Stimulated activated CD8-positive, alpha-beta memory T cell treated with anti-CD3 and anti-CD28 coated beads, Interleukin-4, amount 100 ng/mL, for 48 hours (primary cell): ENCODE results near the gene VPS50.
"Not testable (repeated sequence)": the region's sequence is repeated elsewhere in the genome, so short reads cannot be mapped to it uniquely, and the experiment has no call there.

ENCODE experiments used
- DNase-seq: peaks from one replicate; pipeline ENCODE4 v3.0.0-alpha.2; 2020

The VPS50 gene

DNA sequence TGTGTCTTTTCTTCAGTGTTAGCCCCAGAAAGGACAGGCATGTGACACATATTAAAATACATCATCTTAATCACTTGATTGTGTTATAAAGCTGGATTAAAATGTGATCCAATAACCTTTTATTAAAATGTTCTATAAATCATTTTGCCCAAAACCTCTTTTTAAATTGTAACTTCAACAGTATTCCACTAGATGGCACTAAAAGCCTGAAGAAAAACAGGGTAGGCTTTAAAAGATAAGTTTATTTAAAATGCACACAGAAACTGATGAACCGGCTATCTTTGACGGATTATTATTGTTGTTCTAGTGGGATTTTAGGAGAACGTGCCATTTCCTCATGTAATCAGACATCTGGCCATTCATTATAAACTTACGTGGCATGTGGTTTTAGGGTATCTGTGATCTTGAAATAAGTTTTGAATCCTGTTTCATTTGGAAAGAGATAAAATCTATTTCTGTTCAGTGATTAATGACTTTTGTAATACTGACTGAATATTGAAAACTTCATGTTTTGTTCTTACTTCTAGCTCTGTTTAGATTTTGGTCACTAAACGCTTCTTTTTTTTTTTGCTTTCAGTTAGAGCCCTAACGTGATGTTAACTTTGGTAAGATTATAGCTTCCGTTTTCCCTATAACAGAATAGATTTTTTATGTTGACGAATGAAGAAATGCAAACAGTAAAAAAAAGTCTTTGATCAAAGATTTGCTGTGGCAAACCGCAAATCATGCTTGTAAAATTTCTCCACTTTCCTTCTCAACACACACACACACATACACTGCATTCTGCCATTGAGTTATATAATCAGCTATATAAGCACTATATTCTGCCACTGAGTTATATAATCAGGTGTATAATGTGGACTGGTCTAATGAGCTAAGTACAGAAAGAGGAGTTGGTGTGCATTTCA lies 13.6 kb downstream of the VPS50 start:
- no peak for DNase-seq

DNA sequence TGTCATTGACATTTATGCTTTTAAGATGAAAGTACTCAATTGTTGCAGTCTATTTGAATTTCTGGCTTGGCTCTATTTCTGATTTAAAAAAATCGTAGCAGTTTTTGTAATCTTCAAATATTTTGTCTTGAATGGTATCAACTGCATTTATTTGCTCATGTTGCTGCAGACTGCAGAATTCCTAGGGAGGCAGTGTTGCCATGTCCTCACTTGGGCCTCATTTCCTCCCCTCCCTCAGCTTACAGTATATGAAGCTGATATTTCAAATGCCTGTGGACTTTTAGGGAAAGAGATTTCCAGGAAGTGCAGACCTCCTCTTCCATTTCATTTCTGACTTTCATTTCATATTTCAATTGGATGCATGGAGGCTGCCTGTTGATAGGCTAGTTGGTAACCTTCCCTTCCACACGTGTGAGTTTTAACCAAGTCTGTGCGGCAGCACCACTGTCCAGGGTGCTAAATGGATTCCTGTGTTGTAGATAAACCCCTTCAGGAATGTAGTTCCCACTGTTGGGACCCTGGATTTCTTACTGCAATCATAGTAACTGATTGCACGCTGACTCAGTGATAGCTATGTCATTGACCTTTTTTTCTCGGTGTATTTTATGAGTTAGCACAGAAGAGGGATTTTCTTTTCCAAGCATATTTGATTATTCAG lies 17.5 kb downstream of the VPS50 start:
- no peak for DNase-seq

DNA sequence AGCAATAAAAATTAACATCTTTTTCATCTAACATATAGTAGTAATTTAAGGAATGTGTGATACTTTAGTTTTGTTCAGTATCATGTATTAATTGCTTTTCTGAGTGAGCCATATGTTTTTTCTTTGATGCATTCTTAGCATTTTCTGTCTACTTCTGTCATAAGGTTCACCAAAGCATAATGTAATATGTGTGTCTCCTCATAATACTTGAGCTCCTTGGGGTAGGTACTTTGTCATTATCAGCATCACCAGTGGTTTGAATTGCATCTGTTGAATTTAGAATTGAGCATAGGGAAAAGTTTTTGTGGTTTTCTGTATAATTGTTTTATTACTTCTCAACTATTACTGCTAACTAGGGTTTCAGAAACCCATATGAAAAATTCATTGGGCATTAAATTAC lies 26.5 kb downstream of the VPS50 start:
- no peak for DNase-seq

DNA sequence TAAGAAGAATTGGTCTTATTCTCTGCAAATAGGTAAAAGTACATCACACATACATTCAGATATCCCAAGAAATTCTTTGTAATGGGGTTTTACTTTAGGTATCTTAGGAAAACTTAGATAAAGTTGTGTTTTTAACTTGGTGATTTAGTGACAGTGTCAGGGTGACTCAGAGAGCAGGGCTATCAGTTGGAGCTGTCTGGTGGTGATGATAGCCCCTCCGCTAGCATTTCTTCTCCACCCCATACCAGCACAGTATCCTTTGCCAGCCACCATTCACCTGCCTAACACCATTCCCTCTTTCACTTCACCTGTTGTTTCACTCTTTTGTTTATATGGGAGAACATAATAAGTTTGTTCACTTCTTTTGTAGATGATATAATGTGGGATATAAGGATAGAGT lies 30.4 kb downstream of the VPS50 start:
- no peak for DNase-seq

DNA sequence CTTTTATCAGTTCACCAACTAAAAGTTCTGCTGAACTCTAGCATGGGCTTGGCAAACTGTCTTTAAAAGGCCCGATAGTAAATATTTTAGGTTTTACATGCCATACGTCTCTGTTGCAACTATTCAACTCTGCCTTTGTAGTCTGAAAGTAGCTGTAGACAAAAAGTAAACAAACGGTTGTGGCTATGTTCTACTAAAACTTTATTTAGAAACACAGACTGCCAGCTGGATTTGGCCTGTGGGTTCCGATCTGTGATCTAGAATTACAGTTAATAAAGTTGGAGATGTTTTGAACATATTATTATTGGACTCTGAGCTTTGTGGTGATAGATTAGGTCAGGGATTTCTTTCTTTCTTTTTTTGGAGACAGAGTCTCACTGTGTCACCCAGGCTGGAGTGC lies 33.1 kb downstream of the VPS50 start:
- DNase-seq, result no peak

DNA sequence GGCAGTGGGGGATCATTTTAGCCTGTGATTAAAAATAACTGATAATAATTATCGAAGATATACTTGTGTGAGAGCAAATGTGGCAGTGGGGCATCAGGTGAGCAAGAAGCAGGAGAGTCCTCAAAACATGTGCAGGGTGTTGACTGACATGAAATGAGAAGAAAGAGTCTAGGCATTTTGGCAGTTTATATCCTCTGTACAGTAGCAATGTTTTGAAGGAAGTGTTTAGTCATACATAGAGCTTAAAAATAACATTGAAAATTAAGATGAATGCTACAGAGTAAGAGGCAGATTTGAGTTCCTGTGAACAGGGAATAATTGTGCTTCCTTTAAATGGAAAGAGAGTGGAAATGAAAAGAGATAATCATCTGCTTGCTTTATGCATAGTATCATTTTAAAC lies 47.4 kb downstream of the VPS50 start:
- DNase-seq, result no peak

DNA sequence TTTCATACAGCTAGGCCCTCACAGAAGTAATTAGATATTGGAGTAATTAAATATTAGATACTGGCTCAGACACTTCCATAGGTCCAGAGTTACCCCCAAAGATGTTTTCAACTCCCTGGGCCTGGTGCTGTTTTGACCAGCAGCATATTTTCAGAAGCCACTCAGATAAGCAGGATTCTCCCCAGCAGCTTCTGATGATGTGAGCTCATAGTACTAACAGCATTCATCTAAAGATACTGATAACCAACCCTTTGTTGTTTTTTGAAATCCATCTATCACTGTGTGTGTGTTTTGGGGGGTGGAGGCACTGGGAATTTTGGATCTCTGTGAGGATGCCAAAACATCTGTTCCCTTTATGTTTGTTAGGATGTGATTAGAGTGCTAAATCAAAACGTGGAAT lies 52.7 kb downstream of the VPS50 start:
- DNase-seq, result no peak

DNA sequence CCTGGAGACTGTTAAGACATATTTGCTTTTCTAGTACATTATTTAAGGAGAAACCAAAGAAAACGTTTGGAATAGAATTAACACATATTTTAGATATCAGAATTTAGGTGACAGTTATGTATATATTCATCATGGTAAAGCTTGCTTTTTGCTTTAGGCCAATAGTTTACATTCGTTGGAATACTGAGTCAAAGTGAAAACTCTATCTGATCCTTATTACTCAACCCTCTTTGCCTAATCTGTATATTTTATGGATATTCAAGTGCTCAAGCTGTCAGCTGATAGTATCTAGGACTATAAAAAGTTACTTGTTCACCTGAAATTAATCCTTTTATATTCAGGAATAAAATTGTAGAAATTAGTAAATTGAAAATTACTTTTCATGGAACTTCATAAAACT lies 61.1 kb downstream of the VPS50 start:
- no peak for DNase-seq

DNA sequence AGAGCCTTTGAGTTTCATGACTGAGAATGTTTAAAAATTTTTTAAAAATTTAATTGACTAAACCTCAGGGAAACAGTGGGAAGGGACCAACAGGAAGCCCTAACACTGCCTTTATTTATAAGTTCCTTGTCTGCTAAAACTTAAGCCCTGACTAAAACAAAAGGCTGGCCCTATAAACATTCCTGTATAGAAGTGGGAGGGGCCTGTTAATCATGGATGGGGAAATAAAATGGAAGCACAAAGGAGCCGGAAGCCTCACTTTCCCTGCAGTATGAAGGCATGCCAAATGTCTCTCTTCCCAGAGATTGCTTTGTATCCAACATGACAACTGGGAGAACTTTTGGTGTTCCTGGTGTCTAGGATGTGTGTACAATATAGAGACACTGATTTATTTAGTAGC lies 66.0 kb downstream of the VPS50 start:
- DNase-seq, result no peak

DNA sequence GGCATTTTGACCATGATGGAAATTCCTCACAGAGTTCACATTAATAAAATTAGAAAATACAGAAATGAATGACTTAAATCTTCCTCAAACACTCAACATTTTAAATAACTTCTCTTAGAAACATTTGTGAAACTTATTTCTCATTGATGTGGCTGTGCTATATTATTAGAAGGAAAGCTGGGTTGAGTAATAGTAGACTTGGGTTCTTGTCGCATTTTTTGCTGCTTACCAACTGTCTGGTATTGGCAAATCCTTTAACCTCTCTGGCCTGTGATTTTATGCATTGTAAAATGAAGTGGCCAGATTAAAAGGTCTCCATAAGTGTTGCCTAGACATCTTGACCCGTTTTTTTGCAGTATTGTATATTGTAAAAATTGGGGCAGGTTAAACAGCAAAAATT lies 66.5 kb downstream of the VPS50 start:
- DNase-seq, result no peak

DNA sequence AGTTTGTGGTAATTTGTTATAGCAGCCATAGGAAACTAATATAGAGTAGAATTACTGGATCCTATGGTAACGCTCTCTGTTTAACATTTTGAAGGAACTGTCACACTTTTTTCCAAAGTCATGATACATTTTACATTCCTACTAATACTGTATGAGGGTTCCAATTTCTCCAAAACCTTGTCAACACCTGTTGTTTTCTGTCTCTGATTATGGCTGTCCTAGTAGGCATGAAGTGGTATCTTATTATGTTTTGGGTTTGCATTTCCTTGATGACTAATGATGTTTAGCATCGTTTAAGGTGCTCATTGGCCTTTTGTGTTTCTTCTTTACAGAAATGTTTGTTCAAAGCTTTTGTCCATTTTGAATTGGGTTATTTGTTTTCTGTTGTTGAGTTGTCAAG lies 69.6 kb downstream of the VPS50 start:
- DNase-seq, result no peak

DNA sequence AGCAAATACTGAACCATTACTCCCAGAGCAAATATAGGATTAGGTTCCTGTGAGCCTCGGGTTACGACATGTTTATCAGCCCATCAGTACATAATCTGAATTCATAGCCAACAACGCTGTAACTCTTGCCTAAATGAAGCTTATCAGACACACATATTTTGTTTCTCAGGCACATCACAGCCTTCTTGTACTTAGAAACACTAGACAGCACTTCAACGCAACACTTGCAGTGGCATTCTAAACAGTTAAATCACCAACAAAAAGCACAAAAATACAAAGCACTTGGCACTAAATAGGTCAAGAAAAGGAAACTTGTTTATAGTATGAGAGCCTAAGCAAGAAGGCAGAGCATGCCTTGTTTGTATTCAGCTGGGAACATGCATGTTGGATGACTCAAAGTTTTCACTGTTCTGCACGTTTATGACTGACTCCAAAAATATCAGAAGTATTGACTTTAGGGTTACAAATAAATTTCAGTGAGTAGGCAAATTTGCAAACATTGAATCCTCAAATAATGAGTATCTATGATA lies 75.0 kb downstream of the VPS50 start:
- no peak for DNase-seq

DNA sequence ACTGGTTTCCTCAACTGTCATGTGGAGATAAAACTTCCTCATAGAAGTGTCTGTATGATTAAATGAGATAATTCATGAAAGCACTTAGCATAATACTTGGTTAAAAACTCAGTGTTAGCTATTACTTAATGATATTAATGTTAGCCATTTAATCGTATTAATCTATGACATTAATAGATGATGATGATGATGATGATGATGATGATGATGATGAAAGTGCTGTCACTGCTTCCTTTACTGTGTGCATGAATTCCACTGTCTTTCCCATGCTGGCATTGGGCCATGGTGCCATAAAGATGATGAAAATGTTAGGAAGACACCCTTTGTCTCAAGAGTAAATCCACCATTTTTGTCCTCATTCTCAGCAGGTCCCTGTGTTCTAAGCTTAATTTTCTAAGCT lies 75.8 kb downstream of the VPS50 start:
- DNase-seq, result no peak

DNA sequence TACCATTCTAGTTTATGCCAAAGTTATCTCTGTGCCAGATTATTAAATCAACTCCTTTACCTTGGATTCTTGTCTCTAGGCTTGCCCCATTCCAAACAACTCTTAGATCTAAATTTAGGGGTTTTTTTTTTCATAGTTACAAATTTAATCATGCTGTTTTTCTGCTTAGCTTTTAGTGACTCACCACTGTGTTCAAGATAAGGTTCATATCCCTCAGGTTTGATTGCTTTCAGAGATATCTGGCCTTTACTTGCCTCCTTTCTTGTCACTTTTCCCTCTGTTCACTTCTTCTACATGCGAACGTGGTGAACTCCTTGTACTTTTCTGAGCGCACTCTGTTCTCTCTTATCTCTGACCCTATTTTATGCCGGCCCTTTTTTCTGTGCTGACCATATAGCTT lies 78.2 kb downstream of the VPS50 start:
- DNase-seq, result no peak

DNA sequence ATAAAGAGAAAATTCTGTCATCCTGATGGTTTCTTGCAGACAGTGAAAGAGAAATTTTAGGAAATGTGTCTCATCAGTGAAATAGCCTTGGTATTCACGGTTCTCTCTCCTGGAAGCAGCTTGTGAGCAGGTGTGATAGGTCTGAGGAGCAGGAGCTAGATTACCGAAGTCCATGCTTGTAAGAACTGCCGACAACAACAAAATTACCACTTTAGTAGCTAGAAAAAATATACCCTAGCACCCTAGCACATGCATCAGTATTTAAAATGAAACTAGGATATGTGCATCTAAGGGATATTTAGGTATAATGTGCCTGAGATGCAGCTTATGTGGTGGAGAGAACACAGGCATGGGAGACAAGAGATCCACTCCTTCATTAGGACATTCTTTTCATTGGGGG lies 82.3 kb downstream of the VPS50 start:
- no peak for DNase-seq

DNA sequence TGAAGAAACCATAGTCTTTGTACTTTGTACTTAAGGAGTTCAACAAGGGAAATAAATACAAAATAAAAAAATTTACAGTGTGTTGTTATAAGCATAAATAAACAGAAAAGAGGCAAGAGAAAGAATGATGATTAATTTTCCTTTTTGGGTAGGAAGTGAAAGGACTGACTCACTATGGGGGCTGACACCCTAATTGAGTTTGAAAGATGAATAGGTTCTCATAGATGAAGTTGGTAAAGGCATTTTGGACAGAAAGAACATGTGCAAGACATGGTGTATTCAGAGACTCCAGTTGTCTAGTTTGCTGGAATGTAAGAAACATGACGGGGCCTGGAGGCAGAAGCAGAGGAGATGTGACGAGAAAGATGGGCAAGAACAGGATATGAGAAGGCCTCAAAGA lies 83.7 kb downstream of the VPS50 start:
- DNase-seq, result no peak

DNA sequence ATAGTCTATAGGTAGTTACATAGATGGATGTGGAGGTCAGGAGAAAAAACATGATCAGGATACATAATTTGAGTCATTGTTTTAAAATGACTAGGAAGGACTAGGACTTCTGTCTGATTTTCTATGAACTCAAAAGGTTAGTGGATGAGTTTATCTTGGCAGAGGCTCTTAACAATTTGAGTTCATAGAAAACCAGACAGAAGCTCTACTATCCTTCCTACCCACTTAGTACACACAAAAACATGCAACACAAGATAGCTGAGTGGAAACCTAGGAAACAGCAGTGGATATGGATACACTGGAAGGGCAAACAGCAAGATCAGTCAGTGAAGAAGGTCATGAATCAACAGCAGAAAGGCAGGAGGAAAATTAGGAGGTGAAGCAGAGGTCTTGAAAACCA lies 84.6 kb downstream of the VPS50 start:
- DNase-seq, result no peak

DNA sequence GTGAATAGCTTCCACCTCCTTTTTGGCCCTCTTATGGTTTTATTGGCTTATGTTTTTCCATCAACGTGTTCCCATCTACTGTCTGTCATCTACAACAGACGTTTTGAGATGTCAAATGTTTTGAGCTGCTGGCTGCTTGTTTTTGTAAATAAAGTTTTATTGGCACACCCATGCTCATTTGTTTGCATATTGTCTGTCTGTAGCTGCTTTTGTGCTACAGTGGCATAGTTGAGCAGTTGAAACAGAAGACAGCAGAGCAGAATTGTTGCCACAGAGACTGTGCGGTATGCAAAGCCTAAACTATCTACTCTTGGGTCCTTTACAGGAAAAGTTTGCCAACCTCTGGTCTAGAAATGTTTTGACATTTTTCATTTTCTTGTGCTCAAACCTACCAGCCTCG lies 88.7 kb downstream of the VPS50 start:
- DNase-seq, result no peak

DNA sequence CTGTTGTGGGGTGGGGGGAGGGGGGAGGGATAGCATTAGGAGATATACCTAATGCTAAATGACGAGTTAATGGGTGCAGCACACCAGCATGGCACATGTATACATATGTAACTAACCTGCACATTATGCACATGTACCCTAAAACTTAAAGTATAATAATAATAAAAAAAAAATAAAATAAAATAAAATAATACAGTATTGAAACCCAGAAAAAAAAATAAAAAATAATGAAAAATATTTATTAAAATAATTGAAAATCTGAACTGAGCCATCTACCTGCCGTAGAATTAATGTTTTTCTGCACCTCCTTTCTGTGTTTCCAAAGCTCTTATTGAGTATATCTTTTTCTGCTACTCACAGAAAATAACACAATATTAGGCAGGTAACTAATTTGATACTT lies 94.1 kb downstream of the VPS50 start:
- not testable (repeated sequence) for DNase-seq

DNA sequence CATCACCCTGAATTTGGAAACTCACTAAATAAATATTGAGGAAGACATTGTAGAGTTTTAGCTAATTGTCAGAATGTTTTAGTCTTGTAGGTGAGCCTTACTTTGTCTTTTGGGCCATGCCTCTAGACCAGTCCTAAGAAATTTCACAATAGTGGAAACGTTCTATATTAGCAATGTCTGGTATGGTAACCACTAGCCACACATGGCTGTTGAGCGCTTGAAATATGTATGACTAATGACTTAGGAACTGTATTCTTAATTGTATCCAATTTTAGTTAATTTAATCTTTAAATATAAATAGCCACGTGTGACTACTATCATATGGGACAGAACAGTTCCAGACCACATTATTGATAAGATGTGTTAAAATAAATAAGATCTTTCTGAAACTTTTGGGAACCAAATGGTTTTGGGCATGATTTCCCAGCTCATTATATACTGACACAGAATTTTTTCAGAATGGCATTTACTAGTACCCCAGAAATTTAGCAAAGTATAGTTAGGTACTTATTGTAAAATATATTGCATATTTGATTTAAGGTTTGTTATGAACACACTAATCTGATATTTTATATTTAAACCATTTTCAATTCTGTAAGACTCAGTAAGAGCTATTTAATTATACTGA lies 95.0 kb downstream of the VPS50 start:
- DNase-seq, result no peak

DNA sequence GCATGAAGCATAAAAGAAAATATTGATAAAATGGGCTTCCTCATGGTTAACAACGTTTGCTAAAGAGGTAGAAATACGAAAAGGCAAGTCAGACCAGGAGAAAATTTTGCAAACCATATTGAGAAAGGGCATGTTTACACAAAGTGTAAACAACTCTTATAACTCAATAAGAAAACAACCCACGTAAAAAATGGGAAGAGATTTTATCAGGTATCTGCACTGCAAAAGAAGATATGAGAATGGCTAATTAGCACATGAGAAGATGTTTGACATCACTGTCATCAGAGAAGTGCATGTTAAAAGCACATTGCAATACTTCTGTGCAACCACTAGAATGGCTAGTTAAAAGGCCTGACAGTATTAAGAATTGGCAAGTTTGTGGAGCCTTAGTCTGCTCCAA lies 99.5 kb downstream of the VPS50 start:
- DNase-seq, result no peak

DNA sequence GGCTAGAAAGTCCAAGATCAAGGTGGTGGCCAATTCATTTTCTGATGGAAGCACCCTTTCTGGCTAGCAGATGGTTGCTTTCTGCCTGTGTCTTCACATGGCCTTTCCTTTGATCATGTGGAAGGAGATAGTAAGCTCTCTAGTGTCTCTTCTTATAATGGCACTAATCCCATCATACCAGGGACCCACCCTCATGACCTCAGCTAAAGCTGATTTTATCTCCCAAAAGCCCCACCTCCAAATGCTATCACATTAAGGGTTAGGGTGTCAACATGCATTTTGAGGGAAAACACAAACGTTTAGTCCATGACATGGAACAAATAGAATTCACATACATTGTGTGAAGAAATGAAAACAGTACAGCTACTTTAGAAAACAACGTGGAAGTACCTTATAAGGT lies 100.0 kb downstream of the VPS50 start:
- no peak for DNase-seq

DNA sequence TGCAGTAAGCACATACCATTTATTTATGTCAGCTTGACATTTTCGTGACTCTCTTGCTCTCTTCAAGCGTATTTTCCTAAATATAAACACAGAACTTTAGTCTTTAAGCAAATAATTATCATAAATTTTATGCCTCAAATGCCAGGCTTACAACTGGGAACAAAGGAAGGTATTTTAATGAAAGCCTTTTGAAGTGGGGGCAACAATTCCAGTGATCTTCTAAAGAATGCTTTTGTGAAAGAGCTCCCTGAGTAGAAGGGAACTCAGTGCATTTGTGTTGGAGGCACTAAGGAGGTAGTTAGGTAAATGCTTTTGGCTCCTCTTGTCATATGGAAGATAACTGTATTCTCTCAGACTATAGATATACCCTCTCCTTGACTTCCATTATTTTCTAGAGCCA lies 104.9 kb downstream of the VPS50 start:
- no peak for DNase-seq

DNA sequence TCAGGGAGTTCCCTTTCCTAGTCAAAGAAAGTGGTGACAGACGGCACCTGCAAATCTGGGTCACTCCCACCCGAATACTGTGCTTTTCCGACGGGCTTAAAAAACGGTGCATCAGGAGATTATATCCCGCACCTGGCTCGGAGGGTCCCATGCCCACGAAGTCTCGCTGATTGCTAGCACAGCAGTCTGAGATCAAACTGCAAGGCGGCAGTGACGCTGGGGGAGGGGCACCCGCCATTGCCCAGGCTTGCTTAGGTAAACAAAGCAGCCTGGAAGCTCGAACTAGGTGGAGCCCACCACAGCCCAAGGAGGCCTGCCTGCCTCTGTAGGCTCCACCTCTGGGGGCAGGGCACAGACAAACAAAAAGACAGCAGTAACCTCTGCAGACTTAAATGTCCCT lies 110.0 kb downstream of the VPS50 start:
- not testable (repeated sequence) for DNase-seq
